ENCODE data around the gene C1orf105.
"Not testable (repeated sequence)": the region's sequence is repeated elsewhere in the genome, so short reads cannot be mapped to it uniquely, and the experiment has no call there.

Gene C1orf105, protein sequence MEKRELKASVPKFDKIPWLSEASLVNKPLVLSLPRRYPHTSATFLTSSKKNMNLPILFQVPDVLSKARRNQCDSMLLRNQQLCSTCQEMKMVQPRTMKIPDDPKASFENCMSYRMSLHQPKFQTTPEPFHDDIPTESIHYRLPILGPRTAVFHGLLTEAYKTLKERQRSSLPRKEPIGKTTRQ

GRCh38 chr1:172420385-172420784, at the start of gene C1orf105:
TSS of gene C1orf105 (plus strand) at chr1:172420685. CDS start at chr1:172420886, 201 bp downstream.
- no peak for DNase-seq

DNA sequence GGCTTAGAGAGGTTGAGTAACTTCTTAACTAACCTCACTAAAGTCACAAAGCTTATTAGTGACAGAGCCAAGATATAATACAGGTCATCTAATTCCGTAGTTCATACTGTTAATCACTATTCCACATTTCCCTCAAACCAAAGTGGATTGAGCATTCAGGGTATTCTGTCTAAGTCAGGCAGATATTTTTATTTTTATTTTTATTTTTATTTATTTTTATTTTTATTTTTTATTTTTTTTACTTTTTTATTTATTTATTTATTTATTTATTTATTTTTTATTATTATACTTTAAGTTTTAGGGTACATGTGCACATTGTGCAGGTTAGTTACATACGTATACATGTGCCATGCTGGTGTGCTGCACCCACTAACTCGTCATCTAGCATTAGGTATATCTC, 48.8 kb upstream of the C1orf105 start:
- not testable (repeated sequence) for DNase-seq

GRCh38 chr1:172373864-172374263, 46.6 kb upstream of the C1orf105 start:
- DNase-seq, result no peak

DNA sequence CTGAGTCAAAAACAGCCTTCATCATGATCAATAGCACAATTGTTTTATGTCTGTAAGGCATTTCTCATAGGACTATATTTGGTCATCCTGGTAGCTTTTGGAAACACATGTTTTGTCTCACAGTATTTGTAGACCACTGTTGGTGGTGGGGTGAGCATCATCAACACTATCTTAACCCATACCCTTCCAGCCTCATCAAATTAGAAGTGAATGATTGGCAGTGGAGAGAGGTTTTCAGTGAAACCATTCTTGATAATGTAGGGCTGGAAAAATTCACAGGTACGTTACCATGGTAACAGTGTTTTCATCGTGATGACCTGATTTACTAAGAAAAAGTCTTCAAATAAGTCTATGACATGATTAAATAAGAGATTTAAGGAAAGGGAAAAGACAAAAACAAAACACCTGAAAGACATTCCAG, 45.3 kb upstream of the C1orf105 start:
- peak; percentile 57 for DNase-seq

- DNase-seq, result no peak
These were observed 44.1 kb upstream of the C1orf105 start for GRCh38 chr1:172376431-172376830.

GRCh38 chr1:172377565-172377964, 42.9 kb upstream of the C1orf105 start:
- no peak for DNase-seq

DNA sequence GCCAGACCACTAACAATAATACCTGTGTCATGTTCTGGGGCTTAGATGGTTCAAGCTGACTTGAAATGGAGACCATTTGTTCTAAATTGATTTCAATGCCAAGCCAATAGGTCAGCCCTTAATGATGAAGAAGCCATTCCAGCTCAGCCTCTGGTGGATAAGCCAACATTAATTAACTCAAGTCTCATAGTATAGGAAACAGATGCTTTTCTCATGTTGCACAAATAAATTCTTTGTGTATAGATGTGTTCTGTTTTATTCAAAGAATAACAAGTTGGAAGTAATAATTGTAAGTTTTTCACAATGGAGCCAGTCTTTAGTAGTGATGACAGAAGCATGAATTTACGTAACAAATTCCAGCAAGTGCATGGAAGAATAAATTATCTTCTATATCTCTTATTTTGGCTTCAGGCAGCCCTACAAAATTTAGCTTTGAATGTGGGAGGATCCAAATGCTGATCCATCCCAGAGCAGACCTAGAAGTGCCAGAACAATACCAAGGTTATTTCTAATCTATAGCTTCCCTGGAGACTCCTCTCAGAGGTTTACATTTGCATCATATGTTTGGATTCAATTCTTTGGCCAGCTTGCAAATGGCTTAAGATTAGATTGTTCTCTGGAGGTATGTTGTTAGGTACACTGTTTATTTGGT, 42.2 kb upstream of the C1orf105 start:
- DNase-seq, result no peak

- DNase-seq, result peak; percentile 80
These were observed 39.8 kb upstream of the C1orf105 start for GRCh38 chr1:172380441-172381244.

DNA sequence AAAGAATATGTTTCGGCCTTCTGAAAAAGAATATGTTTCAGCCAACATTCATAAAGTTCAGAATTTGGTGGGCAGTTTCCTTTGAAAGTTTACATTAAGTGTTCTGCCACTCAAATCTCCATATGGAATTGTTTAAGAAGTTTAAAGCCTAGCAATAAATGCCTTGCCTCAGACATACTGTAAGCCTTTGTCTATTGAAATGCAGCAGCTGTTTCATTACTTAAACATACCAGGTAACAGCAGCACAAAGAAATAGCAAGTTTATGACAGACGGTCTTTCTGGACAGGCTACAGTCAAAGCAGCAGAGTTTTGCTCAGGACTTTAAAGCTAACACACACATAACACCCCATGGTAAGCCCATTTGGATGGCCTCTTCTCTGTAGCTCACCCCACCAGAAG, 38.5 kb upstream of the C1orf105 start:
- no peak for DNase-seq

DNA sequence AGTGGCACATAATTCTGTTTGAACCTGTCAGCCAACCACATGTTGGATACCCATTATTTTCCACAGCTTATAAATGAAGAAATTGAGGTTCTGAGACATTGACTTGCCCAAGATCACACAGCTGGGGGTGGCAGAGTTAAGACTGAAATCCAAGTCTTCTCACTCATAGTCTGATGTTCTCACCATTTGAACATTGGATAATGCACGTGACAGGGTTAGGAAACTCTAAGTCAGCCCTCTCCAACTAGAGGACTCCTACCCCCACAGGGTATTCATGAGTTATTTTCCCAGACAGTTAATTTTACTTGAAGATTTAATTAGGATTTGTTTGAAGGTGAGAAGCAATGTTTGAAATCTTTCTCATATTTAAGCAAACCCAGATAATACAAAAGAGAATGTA, 38.1 kb upstream of the C1orf105 start:
- no peak for DNase-seq

DNA sequence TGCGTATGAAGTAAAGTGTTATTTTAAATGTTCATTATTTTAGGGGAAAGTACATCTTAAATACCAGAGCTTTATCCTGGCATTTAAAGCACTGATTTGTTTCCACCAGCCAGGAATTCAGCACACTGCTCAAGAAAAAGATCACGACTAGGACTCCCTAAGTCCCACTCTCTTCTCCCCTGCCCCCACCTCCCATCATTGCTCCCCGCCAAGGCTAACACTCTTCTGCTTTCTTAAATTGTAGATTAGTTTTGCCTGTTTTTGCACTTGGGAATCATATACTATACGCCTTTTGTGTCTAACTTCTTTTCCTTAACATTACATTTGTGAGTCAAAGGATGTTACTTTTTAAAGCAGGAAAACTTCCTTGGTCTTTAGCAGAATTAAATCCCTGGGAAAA, 37.5 kb upstream of the C1orf105 start:
- no peak for DNase-seq

DNA sequence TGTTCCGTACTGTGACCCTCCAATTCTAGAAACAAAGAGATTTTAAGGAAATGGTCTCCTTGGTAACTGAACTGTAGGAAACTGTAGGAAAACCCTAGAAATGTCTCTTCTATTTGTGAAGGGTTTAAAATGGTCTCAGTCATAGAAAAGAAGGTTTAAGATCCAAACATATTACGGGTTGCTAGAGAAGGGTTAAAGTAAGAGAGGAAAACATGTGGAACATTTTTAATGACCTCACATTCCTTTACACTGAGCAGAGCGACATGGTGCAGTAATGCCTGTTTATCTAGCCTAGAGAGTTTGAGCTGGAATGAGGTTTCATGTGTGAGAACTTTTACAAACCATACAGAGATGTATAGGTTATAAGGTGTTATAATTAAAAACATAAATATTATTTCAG, 36.9 kb upstream of the C1orf105 start:
- no peak for DNase-seq

DNA sequence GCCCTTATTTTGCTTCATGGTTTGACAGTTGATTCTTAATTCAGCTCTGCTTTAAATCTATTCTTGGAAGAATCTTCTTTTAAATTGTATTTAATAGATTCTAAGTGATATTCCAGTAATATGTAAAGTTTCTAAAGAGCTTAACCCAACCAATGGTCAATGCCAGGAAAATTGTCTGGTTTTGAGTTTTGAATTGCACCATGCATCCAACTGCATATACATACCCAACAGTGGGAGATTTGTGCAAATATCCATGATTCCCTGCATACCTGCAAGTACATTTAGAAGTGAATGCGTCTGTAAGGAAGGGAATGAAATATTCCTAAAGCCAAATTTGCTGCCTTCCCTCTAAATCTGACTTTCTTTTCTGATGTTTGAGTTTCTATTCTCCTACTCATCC, 35.8 kb upstream of the C1orf105 start:
- no peak for DNase-seq

DNA sequence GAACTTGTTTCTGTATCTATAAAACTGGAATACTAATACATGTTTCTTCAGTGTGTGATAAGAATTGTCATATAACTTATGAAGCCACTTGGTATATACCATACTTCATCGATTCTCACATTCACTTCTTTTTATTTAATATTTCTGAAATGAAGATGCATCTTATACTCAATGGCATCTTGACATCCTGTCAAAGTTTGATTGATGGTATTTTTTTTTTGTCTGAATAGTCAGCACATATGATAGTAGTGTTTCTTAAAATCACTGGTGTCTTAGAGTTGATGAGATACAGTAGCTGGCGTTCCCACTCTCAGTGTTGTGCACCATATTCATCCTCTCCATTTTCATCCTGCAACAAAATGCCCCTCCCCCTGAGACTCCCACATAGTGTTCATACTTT, 34.4 kb upstream of the C1orf105 start:
- DNase-seq, result no peak

- DNase-seq, result no peak
These were observed 32.0 kb upstream of the C1orf105 start for GRCh38 chr1:172388490-172388889.

- DNase-seq, result no peak
These were observed 30.2 kb upstream of the C1orf105 start for GRCh38 chr1:172390301-172390682.

GRCh38 chr1:172390683-172391551, 29.6 kb upstream of the C1orf105 start:
- DNase-seq, result no peak

- DNase-seq, result no peak
These were observed 28.5 kb upstream of the C1orf105 start for GRCh38 chr1:172391976-172392375.

DNA sequence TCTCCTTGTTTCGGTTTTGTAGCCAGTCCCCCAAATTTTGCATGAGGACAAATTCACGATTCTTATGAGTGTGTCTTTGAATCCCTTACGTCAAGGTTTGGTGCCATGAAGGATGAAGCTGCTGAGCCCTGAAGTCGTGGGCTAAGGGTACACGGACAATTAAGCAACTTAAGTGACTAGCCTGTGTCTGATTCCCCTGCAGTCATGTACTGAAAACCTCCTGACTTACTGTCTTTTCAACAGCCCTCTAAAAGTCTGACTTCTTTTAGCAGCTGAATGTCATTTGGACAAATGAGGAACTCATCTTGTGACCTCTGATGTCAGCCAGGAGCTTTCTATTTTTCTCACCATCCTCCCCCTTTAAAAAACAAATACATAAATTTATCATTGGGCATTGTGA, 27.1 kb upstream of the C1orf105 start:
- no peak for DNase-seq

DNA sequence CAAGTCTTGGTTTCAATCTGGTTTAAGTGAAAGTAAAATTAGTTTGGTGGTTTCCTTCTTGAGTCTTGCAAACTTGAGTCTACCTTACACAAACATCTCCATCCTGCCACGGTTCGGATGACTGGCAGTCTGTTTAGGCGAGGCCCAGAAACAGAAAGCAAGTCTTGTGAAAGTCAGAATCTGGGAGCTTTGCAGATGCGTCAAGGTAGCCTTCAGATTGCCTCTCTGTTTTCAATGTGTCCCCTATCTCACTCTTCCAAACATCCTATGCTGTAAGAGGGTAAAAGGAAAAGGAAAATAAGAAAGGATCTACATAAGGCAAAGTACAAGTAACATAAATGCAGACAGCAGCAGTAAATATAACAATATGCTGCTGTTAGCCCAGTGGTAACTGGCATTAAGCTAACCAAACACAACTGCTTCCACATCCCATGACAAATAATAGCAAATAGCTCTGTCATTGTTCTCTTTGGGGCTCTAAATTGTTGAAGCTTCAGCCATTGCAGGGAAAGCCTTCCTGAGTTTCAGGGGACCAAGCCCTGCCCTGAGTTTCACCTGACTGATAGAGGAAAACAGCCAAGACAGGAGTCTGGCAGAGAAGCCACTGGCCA, 26.2 kb upstream of the C1orf105 start:
- peak; percentile 93 for DNase-seq

DNA sequence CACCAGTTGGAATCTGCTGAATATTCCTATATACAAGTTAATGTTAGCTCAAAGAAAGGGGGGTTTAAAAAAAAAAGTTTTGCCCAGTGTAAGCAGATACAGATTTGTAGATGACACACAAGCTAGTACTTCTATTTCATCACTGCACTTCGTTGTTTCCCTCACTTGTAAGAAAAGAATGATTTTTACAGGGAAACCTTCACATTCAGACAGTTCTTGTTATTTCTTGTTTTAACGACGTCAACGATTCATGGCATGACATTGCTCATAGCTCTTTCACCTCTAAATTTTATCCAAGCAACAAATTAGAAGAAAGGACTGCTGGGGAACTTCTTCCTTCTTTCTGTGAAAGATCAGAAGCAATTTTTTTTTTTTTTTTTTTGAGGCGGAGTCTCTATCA, 25.7 kb upstream of the C1orf105 start:
- no peak for DNase-seq

DNA sequence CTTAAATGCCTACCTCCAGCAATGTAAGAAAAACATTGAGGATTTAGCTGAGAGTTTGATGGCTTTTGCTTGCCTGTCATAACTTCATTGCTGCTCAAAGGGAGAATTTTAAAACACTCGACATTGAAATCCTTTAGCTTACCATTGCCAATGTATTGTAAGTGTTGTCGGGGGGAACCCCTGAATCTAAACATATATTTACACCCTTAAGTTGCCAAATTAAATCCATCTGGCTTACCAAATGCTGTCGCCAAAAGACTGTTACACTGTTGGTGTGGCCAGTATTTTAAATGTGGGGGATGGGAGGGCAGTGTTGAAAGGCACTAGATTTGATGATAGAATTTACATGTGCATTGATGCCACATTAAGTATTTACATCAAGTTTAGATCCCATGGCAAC, 24.9 kb upstream of the C1orf105 start:
- DNase-seq, result no peak

DNA sequence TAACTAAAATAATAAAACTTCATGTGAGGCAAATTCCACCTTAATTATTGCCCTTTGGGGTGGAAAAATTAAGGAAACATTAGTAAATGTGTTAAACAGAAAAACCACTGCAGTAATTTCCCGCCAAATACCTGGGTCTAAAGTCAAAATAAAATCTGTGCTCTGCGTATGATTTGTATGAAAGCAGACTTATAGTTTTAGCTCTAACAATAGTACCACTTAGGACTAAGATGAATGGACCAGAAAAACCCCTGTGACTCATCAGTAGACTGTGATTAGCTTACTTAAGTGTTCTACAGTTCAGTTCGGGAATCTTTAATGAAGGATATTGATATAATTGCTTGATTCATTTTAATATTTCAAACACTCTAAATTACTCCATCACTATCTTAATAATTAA, 23.3 kb upstream of the C1orf105 start:
- DNase-seq, result peak; percentile 82

Measured in activated CD4-positive, alpha-beta T cell treated with anti-CD3 and anti-CD28 coated beads, Interleukin-2, amount 50 U/mL, for 16 hours (primary cell).